Psoas muscle (tissue), 8 donors: ENCODE results near the gene THAP4. TPM values are rescaled to one million over a fixed set of nuclear protein-coding genes. Genes with fewer than 3 reads are reported as not detected.

ENCODE experiments used
- ATAC-seq, 4 donors: fragments of 200-7000 bp; cut with Tn5 transposase; one replicate each; pipeline ENCODE4 v1.9.1; 2020; ENCODE audit warnings: moderate library complexity in 3 of 4, mild to moderate bottlenecking in 2 of 4
- DNase-seq, 2 donors: peaks; one replicate each; pipeline ENCODE4 v3.0.0-alpha.2; 2020
- H3K27ac ChIP-seq: fragments of 200-600 bp; one replicate; pipeline ENCODE4 v1.8.0; 2022
- H3K27me3 ChIP-seq, 3 donors: fragments of 200-600 bp in 1 of 3; one replicate each; pipeline versions ENCODE4 v1.6.1 to v1.8.0; 2013 to 2022; ENCODE audit warnings: low read length in 2 of 3, mild to moderate bottlenecking in 2 of 3, moderate library complexity in 1 of 3; ENCODE audit not compliant: insufficient read depth in 3 of 3
- H3K36me3 ChIP-seq, 2 donors: fragments of 200-600 bp in 1 of 2; one replicate each; pipeline versions ENCODE4 v1.6.1 to v1.8.0; 2013 to 2022; ENCODE audit warnings: low read depth in 1 of 2, mild to moderate bottlenecking in 1 of 2, moderate library complexity in 1 of 2; ENCODE audit not compliant: insufficient read depth in 1 of 2
- H3K4me1 ChIP-seq: fragments of 200-600 bp; one replicate; pipeline ENCODE4 v1.8.0; 2022
- H3K4me3 ChIP-seq: fragments of 200-600 bp; one replicate; pipeline ENCODE4 v1.8.0; 2022; ENCODE audit warnings: mild to moderate bottlenecking
- H3K9me3 ChIP-seq: fragments of 200-600 bp; one replicate; pipeline ENCODE4 v1.8.0; 2022
- CTCF ChIP-seq: fragments of 200-600 bp; IDR thresholded peaks from one replicate; pipeline ENCODE4 v1.8.0; 2022; ENCODE audit warnings: antibody characterized with exemption
- WGBS, 3 donors: extraction: QIAGEN DNeasy Blood & Tissue Kit; methylation state at CpG; one replicate each; pipeline versions ENCODE4 v1.1.6 to v1.1.7; 2013; 5-methylcytosine and 5-hydroxymethylcytosine counted together
- intact Hi-C, 2 donors: fragments of 100-400 bp; cut with DNase I; formaldehyde crosslinking; loops; one replicate each; pipeline versions ENCODE4 v1.11.0 to v1.14.2; 2022
- polyA plus RNA-seq, 3 donors: library from polyadenylated mRNA; stranded (reverse); fragments of 200-250 nt; gene quantifications; one replicate each; pipeline ENCODE4 v1.2.3, GENCODE V29; 2013
- total RNA-seq, 4 donors: library from RNA; stranded (reverse); fragmentation: NEBNext Ultra II Directional in 2 of 4; extraction: Animal tissue kit (Norgen Biotek cat#: 25700) in 2 of 4; gene quantifications; one replicate each; pipeline versions ENCODE4 v1.2.1 to v1.2.4, GENCODE V29; 2021 to 2023
- donor health status: healthy with polysubstance abuse.
- donor health status: DM: no; HTN: no; CAD: no; lungs with moderate emphysema.
- donor health status: Bipolar disorder and iron deficiency.
- donor health status: healthy.
- donor health status: DM: yes; HTN: yes; CAD: no.
- donor health status: DM: no; HTN: no; CAD: no.
- donor health status: DM: no; HTN: no; CAD: no.
- donor health status: DM: yes; HTN: yes; CAD: no.

THAP4 gene
- total and polyA plus RNA-seq, 7 donors, result 64.9 to 133 (median 89.6) TPM

DNA sequence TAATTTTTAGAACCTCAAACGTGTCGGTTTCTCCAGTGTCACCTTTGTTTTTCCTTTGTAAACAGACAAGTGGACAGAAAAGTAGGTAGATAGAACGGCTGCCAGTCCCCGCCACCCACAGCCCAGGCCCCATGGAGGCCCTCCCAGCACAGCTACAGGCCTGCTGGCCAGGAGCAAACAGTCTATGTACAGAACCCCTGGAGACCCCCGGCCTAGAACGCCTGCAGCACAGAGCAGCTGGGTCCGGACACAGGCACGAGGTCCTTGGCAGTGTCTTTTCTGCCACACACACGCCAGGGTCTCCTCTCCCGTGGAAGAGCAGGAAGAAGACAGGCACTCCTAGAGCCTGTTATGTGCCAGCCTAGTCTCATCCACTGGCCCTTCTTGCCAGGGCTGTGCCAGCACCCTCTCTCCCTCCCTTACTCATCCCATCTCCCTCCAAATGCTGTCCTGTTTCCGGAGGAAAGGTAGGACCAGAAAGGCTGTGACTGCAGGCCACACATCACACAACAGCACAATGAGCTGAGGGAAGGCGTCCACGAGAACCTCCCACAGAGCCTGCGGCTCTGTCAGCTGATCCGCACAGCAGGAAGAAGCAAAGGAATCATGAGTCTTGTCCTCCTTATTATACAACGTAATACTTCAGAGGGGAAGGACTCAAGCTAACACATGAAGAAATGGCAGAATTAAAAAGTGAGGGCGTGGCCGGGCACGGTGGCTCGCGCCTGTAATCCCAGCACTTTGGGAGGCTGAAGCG lies 42.0 kb upstream of the THAP4 start:
- ATAC-seq, result no peak
- Histone ChIP-seq H3K4me1 (peaks cover 9% of the 10 kb centered on the region), H3K36me3 (peaks cover 0 to 69% of the 10 kb centered on the region in 2 donors), H3K9me3 (no peaks in the 10 kb centered on the region), H3K4me3 (no peak overlapping the region), H3K27me3 (no peaks in the 10 kb centered on the region), H3K27ac (no peak overlapping the region)
- intact Hi-C loops, result no loop called here
- DNase-seq, result no peak
- whole genome bisulfite sequencing, 3 donors, result 88 to 93% (median 89%) methylated on average over 20 to 22 of the region's 22 CpGs
- no peak for TF ChIP-seq CTCF

DNA sequence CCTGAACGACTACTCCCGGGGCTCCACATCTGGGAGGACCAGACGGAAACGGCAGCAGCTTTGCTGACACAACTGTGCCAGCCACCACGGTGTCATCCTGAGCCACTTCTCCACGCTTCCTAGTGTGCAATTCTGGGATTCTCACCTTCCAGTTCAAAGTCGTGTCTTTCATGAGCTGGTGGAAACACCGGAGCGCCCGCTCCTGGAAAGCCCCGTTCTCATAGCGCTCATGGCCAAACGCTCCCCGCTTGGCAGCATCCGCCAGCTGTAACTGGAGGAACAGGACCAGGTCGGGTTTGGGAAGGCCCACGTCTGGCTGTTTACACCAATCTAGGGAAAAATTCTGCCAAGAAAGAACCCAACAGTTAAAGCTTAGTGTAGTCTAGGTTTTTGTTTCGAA lies 41.3 kb upstream of the THAP4 start:
- 78 to 84% (median 79%) methylated on average over 18 of the region's 18 CpGs for WGBS, 3 donors
- Histone ChIP-seq H3K9me3 (no peaks in the 10 kb centered on the region), H3K4me3 (no peak overlapping the region), H3K27me3 (no peaks in the 10 kb centered on the region), H3K4me1 (peaks cover 9% of the 10 kb centered on the region), H3K27ac (no peak overlapping the region), H3K36me3 (peaks cover 0 to 69% of the 10 kb centered on the region in 2 donors)
- DNase-seq (no peak), ATAC-seq (no peak)
- no peak for TF ChIP-seq CTCF
- intact Hi-C loops, result no loop called here

GRCh38 chr2:241677392-241677791 lies 40.4 kb upstream of the THAP4 start:
- DNase-seq (no peak), ATAC-seq (no peak)
- peaks cover 0 to 70% of the 10 kb centered on the region in 2 donors for H3K36me3 ChIP-seq
- no peaks in the 10 kb centered on the region for H3K27me3 ChIP-seq
- no peak for TF ChIP-seq CTCF
- peaks cover 9% of the 10 kb centered on the region for H3K4me1 ChIP-seq
- H3K27ac ChIP-seq, result no peak overlapping the region
- 76 to 86% (median 76%) methylated on average over 22 to 24 of the region's 24 CpGs for WGBS, 3 donors
- intact Hi-C loops, result no loop called here
- H3K4me3 ChIP-seq, result no peak overlapping the region
- H3K9me3 ChIP-seq, result no peaks in the 10 kb centered on the region

DNA sequence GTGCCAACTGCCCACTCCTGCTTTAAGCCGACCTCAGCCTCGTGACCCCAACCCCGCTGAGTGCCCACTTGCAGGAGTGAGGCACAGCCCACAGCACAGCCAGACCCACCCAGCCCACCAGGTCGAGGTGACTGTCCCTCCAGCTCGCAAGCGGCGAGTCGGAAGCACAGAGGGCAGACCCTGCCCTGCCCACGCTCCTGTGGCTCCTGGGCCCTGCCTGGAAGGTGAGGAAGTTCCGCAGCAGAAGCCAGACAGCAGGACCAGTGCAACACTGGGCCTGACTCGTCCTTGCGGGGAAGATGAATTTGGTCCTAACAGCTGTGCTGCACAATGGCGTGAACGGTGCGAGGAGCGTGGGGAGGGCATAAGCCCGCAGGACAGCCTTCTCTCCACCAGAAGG lies 39.7 kb upstream of the THAP4 start:
- H3K36me3 ChIP-seq, result peaks cover 0 to 70% of the 10 kb centered on the region in 2 donors
- no peak overlapping the region for H3K4me3 ChIP-seq
- no peaks in the 10 kb centered on the region for H3K27me3 ChIP-seq
- ATAC-seq (no peak), DNase-seq (no peak)
- H3K27ac ChIP-seq, result no peak overlapping the region
- intact Hi-C loops, result no loop called here
- 83 to 91% (median 86%) methylated on average over 17 of the region's 17 CpGs for WGBS, 3 donors
- TF ChIP-seq CTCF, result no peak
- peaks cover 9% of the 10 kb centered on the region for H3K4me1 ChIP-seq
- no peaks in the 10 kb centered on the region for H3K9me3 ChIP-seq

DNA sequence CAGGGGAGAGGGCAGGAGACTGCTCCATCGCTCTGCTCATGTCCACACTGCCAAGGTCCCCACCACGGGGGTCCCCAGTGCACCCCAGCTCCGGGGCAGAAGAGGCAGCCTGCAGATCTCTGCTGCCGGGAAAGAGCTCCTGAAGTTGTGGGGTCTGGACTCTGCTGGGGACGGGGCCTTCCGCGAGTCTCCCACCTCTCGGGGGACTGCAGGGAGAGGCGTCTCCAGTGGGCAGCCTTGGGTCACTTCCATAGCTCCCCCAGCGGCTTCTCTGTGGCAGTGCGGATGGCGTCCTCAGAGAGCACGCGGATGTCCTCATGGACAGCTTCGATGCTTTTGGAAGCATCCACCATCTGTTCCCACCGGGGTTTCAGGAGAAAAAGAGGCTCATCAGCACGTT lies 38.9 kb upstream of the THAP4 start:
- TF ChIP-seq CTCF, result no peak
- DNase-seq, result no peak
- H3K27ac ChIP-seq, result no peak overlapping the region
- no peak overlapping the region for H3K4me3 ChIP-seq
- no peak for ATAC-seq
- H3K9me3 ChIP-seq, result no peaks in the 10 kb centered on the region
- no peaks in the 10 kb centered on the region for H3K27me3 ChIP-seq
- H3K4me1 ChIP-seq, result peaks cover 5% of the 10 kb centered on the region
- intact Hi-C loops, result no loop called here
- WGBS, 3 donors, result 81 to 86% (median 82%) methylated on average over 17 of the region's 17 CpGs
- peaks cover 0 to 75% of the 10 kb centered on the region in 2 donors for H3K36me3 ChIP-seq
